ENCODE results near the gene POLR3G.

DNA sequence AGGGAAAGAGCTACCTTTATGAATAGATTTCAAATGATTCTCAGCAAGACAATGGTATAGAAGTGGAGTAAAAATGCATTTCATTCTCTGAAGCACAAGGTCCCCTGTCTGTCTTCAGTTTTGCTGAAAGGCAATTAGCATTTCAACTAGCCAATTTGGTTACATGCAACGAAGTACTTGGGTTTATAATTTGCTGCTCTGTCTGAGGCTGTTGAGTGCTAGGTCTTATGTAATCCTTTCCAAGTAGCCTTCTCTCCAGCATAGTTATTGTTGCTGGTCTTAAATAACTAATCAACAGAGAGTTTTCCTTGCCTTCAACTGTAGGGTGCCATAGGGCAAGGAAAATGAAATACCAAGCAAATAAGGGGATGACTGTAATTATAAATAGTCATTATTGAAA is 88.4 kb downstream of the POLR3G start:
- TF ChIP-seq NCOR1 (IDR thresholded peaks at IDR 0.05; ENCODE audit: borderline replicate concordance, low read length) (no peak), ZNF530 (CRISPR knock-in tag; IDR thresholded peaks at IDR 0.05; ENCODE audit: low read depth) (no peak)

Measured in HepG2 (cell line).